Neutrophil (primary cell): ENCODE results near the gene SGK1.
"Not testable (repeated sequence)": the region's sequence is repeated elsewhere in the genome, so short reads cannot be mapped to it uniquely, and the experiment has no call there.

ENCODE experiments used
- H3K27ac ChIP-seq: fragments of 200-600 bp; sonication (generic); 2 replicates; pipeline ENCODE4 v1.5.1; 2016; ENCODE audit warnings: mild to moderate bottlenecking, moderate library complexity
- H3K27me3 ChIP-seq: fragments of 200-600 bp; sonication (generic); 2 replicates; pipeline ENCODE4 v1.6.0; 2016; ENCODE audit warnings: mild to moderate bottlenecking
- H3K36me3 ChIP-seq: fragments of 200-600 bp; sonication (generic); 2 replicates; pipeline ENCODE4 v1.5.1; 2017
- H3K4me1 ChIP-seq, 2 experiments: fragments of 200-600 bp in 1 of 2; sonication (generic) in 1 of 2; 1 replicate in 1 of 2; 2 replicates in 1 of 2; pipeline versions ENCODE4 v1.5.1 to v1.6.1; 2013 to 2016; ENCODE audit warnings: low read depth in 1 of 2, low read length in 1 of 2, mild to moderate bottlenecking in 1 of 2, moderate library complexity in 1 of 2; ENCODE audit not compliant: control insufficient read depth in 1 of 2, insufficient read depth in 1 of 2
- H3K4me3 ChIP-seq, 2 experiments: fragments of 200-600 bp in 1 of 2; sonication (generic) in 1 of 2; 1 replicate in 1 of 2; 2 replicates in 1 of 2; pipeline ENCODE4 v1.5.1; 2013 to 2016; ENCODE audit warnings: low read depth in 1 of 2, low read length in 1 of 2, mild to moderate bottlenecking in 1 of 2, moderate library complexity in 1 of 2
- H3K9me3 ChIP-seq: fragments of 200-600 bp; sonication (generic); 2 replicates; pipeline ENCODE4 v1.5.1; 2016
- CTCF ChIP-seq: fragments of 200-600 bp; sonication (generic); IDR thresholded peaks from 2 replicates; pipeline ENCODE4 v1.5.1; 2016; ENCODE audit warnings: antibody characterized with exemption

The SGK1 gene

GRCh38 chr6:134245041-134245440 is 72.9 kb downstream of the SGK1 start:
- Histone ChIP-seq H3K27me3 (no peaks in the 10 kb centered on the region), H3K4me1 (peaks cover 38 to 41% of the 10 kb centered on the region in 2 experiments), H3K9me3 (no peaks in the 10 kb centered on the region), H3K36me3 (no peaks in the 10 kb centered on the region), H3K27ac (peak overlapping the region; percentile 64), H3K4me3 (no peak overlapping the region)
- no peak for TF ChIP-seq CTCF

- peaks cover 46 to 48% of the 10 kb centered on the region in 2 experiments for H3K4me1 ChIP-seq
- H3K9me3 ChIP-seq: no peaks in the 10 kb centered on the region
- no peak for TF ChIP-seq CTCF
- peak overlapping the region; percentile 16 to 19 for H3K4me3 ChIP-seq
- no peaks in the 10 kb centered on the region for H3K36me3 ChIP-seq
- H3K27ac ChIP-seq: peak overlapping the region; percentile 92
- no peaks in the 10 kb centered on the region for H3K27me3 ChIP-seq
Measured at GRCh38 chr6:134240665-134241431, 77.1 kb downstream of the SGK1 start.

GRCh38 chr6:134238960-134239795 is 78.7 kb downstream of the SGK1 start:
- H3K9me3 ChIP-seq: no peaks in the 10 kb centered on the region
- no peaks in the 10 kb centered on the region for H3K27me3 ChIP-seq
- no peak for TF ChIP-seq CTCF
- peaks cover 63% of the 10 kb centered on the region in 2 experiments for H3K4me1 ChIP-seq
- no peaks in the 10 kb centered on the region for H3K36me3 ChIP-seq
- H3K27ac ChIP-seq: peak overlapping the region; percentile 92
- H3K4me3 ChIP-seq: no peak overlapping the region

GRCh38 chr6:134238006-134238405 is 79.9 kb downstream of the SGK1 start:
- TF ChIP-seq CTCF: no peak
- Histone ChIP-seq H3K36me3 (no peaks in the 10 kb centered on the region), H3K4me1 (peaks cover 75% of the 10 kb centered on the region in 2 experiments), H3K4me3 (no peak overlapping the region), H3K9me3 (no peaks in the 10 kb centered on the region), H3K27me3 (no peaks in the 10 kb centered on the region), H3K27ac (peak overlapping the region; percentile 14)

- peak overlapping the region; percentile 92 for H3K27ac ChIP-seq
- H3K4me1 ChIP-seq: peaks cover 80 to 81% of the 10 kb centered on the region in 2 experiments
- no peaks in the 10 kb centered on the region for H3K9me3 ChIP-seq
- peak overlapping the region in 1 of 2 experiments; percentile 19 for H3K4me3 ChIP-seq
- TF ChIP-seq CTCF: peak; percentile 32
- H3K36me3 ChIP-seq: no peaks in the 10 kb centered on the region
- no peaks in the 10 kb centered on the region for H3K27me3 ChIP-seq
Measured at GRCh38 chr6:134235937-134236751, 81.8 kb downstream of the SGK1 start.

- Histone ChIP-seq H3K27ac (peak overlapping the region; percentile 92), H3K4me3 (peak overlapping the region in 1 of 2 experiments; percentile 19), H3K4me1 (peaks cover 81 to 82% of the 10 kb centered on the region in 2 experiments)
- H3K9me3 ChIP-seq, H3K36me3 ChIP-seq, H3K27me3 ChIP-seq: not testable (repeated sequence)
Measured at GRCh38 chr6:134235334-134235733, 82.6 kb downstream of the SGK1 start.
